ENCODE measurements around the gene FOXF2. TPM values are rescaled to one million over a fixed set of nuclear protein-coding genes. Genes with fewer than 3 reads are reported as not detected.

FOXF2 gene
- total RNA-seq, 6 experiments from 2014 or later, result 15.4 to 31.8 (median 29.5) TPM

DNA sequence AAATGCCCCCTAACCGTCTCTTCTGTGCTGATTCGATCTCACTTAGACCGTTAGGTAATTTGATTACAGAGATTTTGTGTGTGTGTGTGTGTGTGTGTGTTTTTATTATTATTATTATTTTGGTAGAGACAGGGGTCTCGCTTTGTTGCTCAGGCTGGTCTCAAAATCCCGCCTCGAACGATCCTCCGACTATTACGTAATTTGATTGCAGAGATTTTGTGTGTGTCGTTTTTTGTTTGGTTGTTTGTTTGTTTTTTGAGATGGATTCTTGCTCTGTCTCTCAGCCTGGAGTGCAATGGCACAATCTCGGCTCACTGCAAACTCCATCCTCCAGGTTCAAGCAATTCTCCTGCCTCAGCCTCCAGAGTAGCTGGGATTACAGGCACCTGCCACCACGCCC, 28.3 kb downstream of the FOXF2 start:
- Mint-ChIP-seq H3K36me3 (ENCODE audit: low read depth) (no peaks in the 10 kb centered on the region), H3K9me3 (no peaks in the 10 kb centered on the region; the same call in 1 of the 2 replicates), H3K27ac (no peak overlapping the region), H3K4me1 (ENCODE audit: low read depth) (no peaks in the 10 kb centered on the region), H3K4me3 (no peak overlapping the region), H3K27me3 (ENCODE audit: insufficient read depth) (peaks cover 19% of the 10 kb centered on the region)
- no peak for TF ChIP-seq CTCF (IDR thresholded peaks at IDR 0.05)
- DNase-seq, result no peak

GRCh38 chr6:1418471-1419191, 29.3 kb downstream of the FOXF2 start:
- Mint-ChIP-seq H3K36me3 (ENCODE audit: low read depth) (no peaks in the 10 kb centered on the region), H3K4me3 (no peak overlapping the region), H3K9me3 (no peaks in the 10 kb centered on the region; the same call in 1 of the 2 replicates), H3K27me3 (ENCODE audit: insufficient read depth) (peaks cover 15% of the 10 kb centered on the region), H3K4me1 (ENCODE audit: low read depth) (peaks cover 3% of the 10 kb centered on the region), H3K27ac (no peak overlapping the region)
- no peak for DNase-seq
- no peak for TF ChIP-seq CTCF (IDR thresholded peaks at IDR 0.05)

GRCh38 chr6:1420382-1420781, 31.0 kb downstream of the FOXF2 start:
- no peak for TF ChIP-seq CTCF (IDR thresholded peaks at IDR 0.05)
- Mint-ChIP-seq H3K27ac (no peak overlapping the region), H3K9me3 (no peaks in the 10 kb centered on the region; the same call in 1 of the 2 replicates), H3K4me3 (no peak overlapping the region), H3K4me1 (ENCODE audit: low read depth) (peaks cover 14% of the 10 kb centered on the region), H3K36me3 (ENCODE audit: low read depth) (no peaks in the 10 kb centered on the region), H3K27me3 (ENCODE audit: insufficient read depth) (peaks cover 14% of the 10 kb centered on the region)
- DNase-seq, result no peak

- H3K27ac Mint-ChIP-seq, result no peak overlapping the region
- H3K36me3 Mint-ChIP-seq (ENCODE audit: low read depth), result no peaks in the 10 kb centered on the region
- no peak for TF ChIP-seq CTCF (IDR thresholded peaks at IDR 0.05)
- H3K4me1 Mint-ChIP-seq (ENCODE audit: low read depth), result peaks cover 14% of the 10 kb centered on the region
- DNase-seq, result no peak
- H3K4me3 Mint-ChIP-seq, result no peak overlapping the region
- H3K9me3 Mint-ChIP-seq, result no peaks in the 10 kb centered on the region; the same call in 1 of the 2 replicates
- H3K27me3 Mint-ChIP-seq (ENCODE audit: insufficient read depth), result peaks cover 3% of the 10 kb centered on the region
These were observed 32.9 kb downstream of the FOXF2 start for GRCh38 chr6:1422290-1422689.

DNA sequence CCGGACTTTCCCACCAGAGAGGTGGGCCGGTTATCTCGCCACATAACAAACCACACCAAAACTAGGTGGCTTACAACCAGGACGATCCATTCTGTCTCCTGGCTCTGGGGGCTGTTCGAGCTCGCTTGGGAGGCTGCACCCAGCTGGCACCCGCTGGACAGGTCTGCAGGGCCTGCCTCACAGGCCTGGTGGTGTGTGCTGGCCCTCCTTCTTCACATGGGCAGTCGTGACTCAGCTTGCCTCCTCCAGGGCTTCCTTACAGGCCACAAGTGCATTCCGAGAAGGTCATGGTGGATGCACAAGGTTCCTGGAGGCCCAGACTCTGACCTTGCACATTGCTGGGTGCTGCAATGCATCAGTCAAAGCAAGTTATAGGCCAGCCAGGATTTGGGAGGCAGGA, 34.2 kb downstream of the FOXF2 start:
- Mint-ChIP-seq H3K4me1 (ENCODE audit: low read depth) (peaks cover 14% of the 10 kb centered on the region), H3K9me3 (no peaks in the 10 kb centered on the region; the same call in 1 of the 2 replicates), H3K36me3 (ENCODE audit: low read depth) (no peaks in the 10 kb centered on the region), H3K27ac (no peak overlapping the region), H3K4me3 (no peak overlapping the region), H3K27me3 (ENCODE audit: insufficient read depth) (peaks cover 2% of the 10 kb centered on the region; the same call in 1 of the 2 replicates)
- no peak for DNase-seq
- no peak for TF ChIP-seq CTCF (IDR thresholded peaks at IDR 0.05)
